Epithelial cell of esophagus (primary cell): ENCODE results near the gene CACNA1D.

Experiments used
- DNase-seq: peaks from one replicate; pipeline ENCODE4 v3.0.0; 2010; ENCODE audit warnings: low read depth
- H3K4me3 ChIP-seq: 2 replicates; pipeline ENCODE4 v1.5.1; 2011; ENCODE audit warnings: mild to moderate bottlenecking, low read length, control low read depth
- TF ChIP-seq, protein P1 (sequence below): IDR thresholded peaks from 2 replicates; pipeline ENCODE4 v1.5.1; 2011; ENCODE audit warnings: low read depth, mild to moderate bottlenecking, low read length, control low read depth, inconsistent platforms; ENCODE audit not compliant: insufficient read depth; ENCODE audit errors: missing control alignments

The CACNA1D gene

DNA sequence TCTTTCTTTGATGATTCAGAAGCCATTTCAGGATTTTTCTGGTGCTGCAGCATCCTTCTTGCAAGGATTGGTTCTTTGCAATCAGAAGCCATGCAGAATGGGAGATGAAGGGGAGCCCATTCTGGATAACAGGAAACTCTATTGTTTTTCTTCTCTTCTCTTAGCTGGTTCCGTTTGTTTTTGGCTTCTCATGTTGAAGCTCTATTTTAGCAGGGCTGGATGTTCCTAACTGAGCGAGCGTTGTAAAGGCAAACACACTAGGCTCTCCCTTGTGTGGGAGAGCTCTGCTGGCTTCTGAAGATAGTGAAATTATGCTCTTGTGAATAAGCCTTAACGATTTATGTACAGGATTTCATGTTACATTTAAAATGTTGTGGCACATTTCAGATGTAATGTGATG is 8.3 kb downstream of the CACNA1D start:
- no peak overlapping the region for H3K4me3 ChIP-seq
- no peak for DNase-seq
- TF ChIP-seq, protein P1, sequence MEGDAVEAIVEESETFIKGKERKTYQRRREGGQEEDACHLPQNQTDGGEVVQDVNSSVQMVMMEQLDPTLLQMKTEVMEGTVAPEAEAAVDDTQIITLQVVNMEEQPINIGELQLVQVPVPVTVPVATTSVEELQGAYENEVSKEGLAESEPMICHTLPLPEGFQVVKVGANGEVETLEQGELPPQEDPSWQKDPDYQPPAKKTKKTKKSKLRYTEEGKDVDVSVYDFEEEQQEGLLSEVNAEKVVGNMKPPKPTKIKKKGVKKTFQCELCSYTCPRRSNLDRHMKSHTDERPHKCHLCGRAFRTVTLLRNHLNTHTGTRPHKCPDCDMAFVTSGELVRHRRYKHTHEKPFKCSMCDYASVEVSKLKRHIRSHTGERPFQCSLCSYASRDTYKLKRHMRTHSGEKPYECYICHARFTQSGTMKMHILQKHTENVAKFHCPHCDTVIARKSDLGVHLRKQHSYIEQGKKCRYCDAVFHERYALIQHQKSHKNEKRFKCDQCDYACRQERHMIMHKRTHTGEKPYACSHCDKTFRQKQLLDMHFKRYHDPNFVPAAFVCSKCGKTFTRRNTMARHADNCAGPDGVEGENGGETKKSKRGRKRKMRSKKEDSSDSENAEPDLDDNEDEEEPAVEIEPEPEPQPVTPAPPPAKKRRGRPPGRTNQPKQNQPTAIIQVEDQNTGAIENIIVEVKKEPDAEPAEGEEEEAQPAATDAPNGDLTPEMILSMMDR: no peak

DNA sequence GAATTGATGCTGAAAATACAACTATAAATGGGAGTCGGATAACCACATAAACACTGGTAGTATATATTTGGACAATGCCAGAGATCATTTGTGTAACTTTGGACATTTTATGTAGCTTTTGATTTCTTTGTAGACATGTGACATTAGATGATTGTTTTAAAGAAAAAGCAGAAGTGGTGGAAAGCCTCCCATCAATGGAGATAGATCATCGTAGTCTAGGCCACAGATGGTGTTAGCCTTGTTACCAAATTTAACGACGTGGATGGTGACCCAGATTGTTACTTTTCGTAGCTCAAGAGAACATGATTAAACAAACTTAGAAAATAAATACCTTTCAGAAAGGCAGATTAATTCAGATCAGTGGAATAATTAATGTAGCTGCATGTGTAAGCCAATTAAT is 8.8 kb downstream of the CACNA1D start:
- no peak for DNase-seq
- TF ChIP-seq, protein P1: no peak
- H3K4me3 ChIP-seq: no peak overlapping the region

DNA sequence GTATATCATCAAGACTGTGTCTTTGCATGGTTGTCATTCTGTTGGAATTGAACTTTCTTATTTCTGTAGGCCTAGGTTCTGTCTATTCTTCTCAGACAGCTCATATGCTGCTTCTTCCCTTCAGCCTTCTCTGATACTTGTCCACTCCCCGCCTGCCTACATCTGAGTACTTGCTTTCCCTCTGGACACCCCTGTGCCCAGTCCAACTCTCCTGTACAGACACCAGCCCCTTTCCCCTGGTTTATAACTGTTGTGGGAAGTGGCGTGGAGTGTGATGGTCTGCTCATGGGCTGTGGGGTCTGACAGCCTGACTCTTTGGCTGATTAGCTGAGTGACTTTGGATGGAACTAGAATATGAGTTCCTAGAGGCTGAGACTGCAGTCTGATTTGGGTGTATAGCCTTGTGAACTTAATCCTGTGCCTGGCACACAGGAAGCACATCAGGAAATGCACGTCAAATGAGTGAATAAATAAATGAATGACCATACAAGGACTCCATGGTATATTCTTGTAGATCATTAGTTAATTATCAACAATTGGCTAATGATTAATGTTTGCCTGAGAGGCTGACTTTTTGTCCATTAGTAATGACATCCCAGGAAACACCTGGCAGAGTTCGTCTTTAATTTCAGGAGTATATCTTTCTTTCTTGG is 11.8 kb downstream of the CACNA1D start:
- H3K4me3 ChIP-seq: no peak overlapping the region
- no peak for DNase-seq
- TF ChIP-seq, protein P1: no peak

DNA sequence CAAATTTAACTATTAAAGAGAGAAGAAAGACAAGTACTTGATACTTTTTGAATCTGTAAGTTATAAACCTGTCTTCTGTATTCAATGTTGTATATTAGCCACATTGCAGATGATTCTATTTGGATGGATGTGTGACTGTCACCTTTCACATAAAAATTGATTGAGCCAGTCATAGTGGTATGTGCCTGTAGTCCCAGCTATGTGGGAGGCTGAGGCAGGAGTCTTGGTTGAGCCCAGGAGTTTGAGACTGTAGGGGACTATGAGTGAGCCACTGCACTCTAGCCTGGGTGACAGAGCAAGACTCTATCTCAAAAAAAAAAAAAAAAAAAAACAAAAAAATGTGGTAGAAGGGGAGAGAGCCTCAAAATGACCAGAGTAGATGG is 12.3 kb downstream of the CACNA1D start:
- no peak overlapping the region for H3K4me3 ChIP-seq
- no peak for DNase-seq
- TF ChIP-seq, protein P1: no peak

DNA sequence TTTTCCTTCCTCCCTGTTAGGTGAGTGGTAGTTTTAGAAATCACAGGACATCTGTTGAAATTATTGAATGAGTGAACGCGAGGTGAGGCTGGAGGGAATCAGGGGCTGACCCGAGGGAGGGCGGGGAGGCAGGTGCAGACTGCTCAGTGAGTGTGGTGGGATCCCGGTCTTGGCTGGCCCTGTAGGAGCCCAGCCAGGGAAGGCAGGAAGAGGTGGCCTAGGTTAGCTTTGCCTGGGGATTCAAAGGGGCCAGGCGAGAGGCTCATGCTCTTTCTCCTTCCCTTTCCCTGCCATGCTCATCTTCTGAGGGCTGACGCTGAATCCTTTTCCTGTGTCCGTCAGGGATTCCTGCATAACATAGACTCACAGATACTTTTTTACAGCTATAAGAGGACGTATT is 15.1 kb downstream of the CACNA1D start:
- no peak overlapping the region for H3K4me3 ChIP-seq
- TF ChIP-seq, protein P1: no peak
- DNase-seq: no peak

DNA sequence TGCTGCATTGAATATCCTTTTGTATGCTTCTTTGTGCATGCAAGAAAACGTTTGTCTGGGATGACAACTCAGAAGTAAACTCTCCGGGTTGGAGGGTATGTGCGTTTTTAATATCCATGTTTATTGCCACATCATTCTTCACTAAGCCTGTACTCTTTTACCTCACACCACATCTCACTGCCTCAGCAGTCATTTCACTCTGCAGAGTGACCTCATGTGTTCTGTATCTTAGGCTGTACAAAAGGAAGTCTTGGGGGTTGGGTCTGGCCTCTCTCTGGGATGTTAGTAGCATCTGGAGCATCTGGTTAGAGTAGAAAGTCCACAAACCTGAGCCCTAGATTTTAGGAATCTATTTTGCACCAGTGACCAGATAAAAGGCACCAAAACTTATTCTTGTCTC is 16.1 kb downstream of the CACNA1D start:
- no peak overlapping the region for H3K4me3 ChIP-seq
- TF ChIP-seq, protein P1: no peak
- no peak for DNase-seq

DNA sequence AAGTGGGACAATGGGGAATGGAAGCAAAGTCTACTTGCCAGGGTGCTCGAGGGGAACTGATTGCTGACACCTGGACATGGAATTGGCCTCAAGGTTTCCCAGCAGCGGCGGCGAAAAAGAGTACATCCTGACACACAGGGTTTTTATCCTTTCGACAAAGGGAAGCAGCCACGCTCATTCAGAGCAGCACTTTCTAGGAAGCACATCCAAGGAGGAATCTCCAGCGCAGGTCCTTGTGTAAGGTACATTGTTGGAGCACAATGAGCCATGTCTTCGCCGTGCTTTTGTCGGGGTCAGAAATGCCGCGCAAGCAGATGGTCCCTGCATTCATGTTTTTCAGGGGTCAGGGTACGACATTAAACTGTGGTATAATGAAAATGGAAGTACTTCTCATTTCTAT is 16.8 kb downstream of the CACNA1D start:
- H3K4me3 ChIP-seq: no peak overlapping the region
- DNase-seq: no peak
- TF ChIP-seq, protein P1: no peak
